GM12865 (cell line): ENCODE results near the gene COX6B2.
A peak's percentile ranks its signal among the peaks of the same experiment; 100 is the strongest.

Source experiments
- DNase-seq: peaks from one replicate; pipeline ENCODE4 v3.0.0; 2010; ENCODE audit warnings: low read depth
- H3K4me3 ChIP-seq: 2 replicates; pipeline ENCODE4 v1.5.1; 2011; ENCODE audit warnings: mild to moderate bottlenecking, low read depth, low read length, control low read depth
- CTCF ChIP-seq: IDR thresholded peaks from 2 replicates; pipeline ENCODE4 v1.5.1; 2011; ENCODE audit warnings: low read length, control low read depth, low read depth, inconsistent platforms; ENCODE audit not compliant: insufficient read depth; ENCODE audit errors: missing control alignments

Gene COX6B2

DNA sequence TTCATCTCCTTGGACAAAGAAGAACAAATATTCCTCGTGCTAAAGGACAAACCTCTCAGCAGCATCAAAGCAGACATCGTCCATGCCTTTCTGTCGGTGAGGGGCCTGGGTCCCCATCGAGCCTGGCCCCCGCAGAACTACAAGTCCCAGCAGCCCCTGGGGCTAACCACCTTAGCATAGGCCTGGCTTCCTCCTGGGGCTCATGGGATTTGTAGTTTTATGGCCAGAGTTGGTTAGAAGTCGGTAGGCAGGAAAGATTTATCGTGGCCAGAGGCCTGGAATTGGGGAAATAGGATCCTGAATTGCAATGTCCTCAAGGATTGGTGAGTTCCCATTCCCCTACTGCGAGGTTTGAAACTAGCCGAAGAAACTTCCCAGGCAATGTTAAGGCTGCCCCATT lies 49.0 kb downstream of the COX6B2 start:
- no peak overlapping the region for H3K4me3 ChIP-seq
- TF ChIP-seq CTCF, result no peak
- peak; percentile 46 for DNase-seq

GRCh38 chr19:55304980-55305379 lies 49.5 kb downstream of the COX6B2 start:
- no peak for DNase-seq
- TF ChIP-seq CTCF, result no peak
- H3K4me3 ChIP-seq, result no peak overlapping the region

DNA sequence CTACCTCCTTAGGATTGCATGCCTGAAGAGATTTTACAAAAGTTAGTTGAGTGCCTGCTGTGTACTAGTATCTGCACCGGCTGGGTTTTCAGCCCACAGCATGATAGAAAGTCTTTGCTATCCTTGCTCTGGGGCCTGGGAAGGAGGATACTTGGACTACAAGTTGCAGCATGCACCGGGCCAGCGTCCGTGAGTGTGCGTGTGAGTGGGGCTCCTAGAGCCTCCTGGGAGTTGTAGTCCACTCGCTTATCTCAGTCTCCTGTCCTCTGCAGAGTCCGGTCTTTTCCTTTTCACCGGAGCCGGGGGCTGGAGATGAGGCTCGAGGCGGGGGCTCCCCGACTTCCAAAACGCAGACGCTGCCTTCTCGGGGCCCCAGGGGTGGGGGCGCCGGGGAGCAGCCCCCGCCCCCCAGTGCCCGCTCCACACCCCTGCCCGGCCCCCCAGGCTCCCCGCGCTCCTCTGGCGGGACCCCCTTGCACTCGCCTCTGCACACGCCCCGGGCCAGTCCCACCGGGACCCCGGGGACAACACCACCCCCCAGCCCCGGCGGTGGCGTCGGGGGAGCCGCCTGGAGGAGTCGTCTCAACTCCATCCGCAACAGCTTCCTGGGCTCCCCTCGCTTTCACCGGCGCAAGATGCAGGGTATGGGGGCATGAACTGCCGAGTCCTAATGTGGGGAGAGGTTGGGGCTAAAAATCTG lies 50.1 kb downstream of the COX6B2 start:
- TF ChIP-seq CTCF, result no peak
- H3K4me3 ChIP-seq, result no peak overlapping the region
- DNase-seq, result peak; percentile 78

DNA sequence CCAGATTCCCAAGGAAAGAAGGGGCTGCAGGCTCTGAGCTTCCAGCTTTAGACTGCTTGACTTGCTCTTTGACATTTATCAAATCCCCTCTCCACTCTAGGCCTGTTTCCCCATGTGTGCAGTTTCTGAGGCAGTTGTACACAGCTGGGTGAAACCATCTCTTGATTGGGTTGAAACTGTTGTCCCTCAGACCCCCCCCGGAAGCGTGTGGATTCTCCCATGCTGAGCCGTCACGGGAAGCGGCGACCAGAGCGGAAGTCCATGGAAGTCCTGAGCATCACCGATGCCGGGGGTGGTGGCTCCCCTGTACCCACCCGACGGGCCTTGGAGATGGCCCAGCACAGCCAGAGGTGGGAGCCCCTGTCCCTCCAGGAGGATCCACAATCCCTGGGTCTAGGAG lies 51.0 kb downstream of the COX6B2 start:
- no peak for DNase-seq
- TF ChIP-seq CTCF, result no peak
- H3K4me3 ChIP-seq, result no peak overlapping the region

DNA sequence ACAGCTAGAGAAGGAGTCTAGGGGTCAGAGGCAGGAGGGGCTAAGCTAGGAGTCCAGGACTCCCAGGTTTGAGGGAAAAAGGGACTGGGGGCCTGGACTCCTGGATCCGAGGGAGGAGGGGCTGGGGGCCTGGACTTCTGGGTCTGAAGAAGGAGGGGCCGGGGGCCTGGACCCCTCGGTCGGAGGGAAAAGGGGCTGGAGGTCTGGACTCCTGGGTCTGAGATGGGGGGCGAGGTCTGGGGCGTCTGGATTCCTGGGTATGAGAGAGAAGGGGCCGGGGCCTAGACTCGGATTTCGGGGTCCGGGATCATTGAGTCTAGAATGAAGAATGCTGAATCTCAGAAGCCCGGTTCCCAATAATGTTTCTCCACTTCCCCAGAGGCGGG lies 52.2 kb downstream of the COX6B2 start:
- peak overlapping the region; percentile 58 for H3K4me3 ChIP-seq
- DNase-seq, result no peak
- TF ChIP-seq CTCF, result no peak

DNA sequence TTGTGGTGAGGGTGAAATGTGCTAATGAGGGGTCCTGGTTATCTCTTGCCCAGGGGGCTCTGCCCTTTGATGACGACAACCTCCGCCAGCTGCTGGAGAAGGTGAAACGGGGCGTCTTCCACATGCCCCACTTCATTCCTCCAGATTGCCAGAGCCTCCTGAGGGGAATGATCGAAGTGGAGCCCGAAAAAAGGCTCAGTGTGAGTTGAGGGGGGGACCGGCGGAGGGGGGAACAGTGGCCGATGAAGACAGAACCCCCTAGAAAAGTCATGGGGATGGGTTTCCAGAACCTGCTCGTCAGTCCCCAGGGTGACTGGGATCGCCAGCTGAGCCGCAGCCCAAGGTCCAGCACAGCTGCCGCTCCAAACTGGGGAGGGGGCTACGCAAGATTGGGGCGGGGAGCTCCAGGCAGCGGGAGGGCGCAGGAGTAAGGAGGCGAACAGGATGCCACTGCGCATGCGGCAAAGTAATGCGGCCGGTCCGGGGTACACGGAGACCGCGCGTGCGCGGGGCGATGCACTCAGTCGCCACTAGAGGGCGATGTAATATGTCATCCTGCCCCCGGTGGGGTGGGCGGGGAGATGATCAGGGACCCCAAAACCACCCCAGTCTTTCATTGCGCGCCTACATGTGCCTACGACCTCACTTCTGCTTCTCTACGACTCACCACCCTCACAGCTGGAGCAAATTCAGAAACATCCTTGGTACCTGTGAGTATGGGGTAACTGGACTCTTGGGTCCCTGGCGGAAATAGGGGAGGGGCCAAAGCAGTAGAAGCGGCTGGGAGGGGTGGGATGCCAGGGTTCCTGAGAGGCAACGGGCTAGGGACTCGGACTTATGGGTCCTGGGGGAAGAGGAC lies 52.8 kb downstream of the COX6B2 start:
- peak; percentile 89 for DNase-seq
- H3K4me3 ChIP-seq, result peak overlapping the region; percentile 58
- TF ChIP-seq CTCF, result peak; percentile 97
